H1 (cell line): ENCODE measurements around the gene LAMA3. TPM values are rescaled to one million over a fixed set of nuclear protein-coding genes. Genes with fewer than 3 reads are reported as not detected.

ENCODE experiments used
- CTCF ChIA-PET: fragments of 300-600 bp; sonication (Branson Sonifier 250); formaldehyde crosslinking; loops from one replicate; lab custom pipeline; 2021; ENCODE audit not compliant: partially characterized antibody; lab: Charles Lee
- POLR2A ChIA-PET: fragments of 300-600 bp; sonication (Branson Sonifier 250); formaldehyde crosslinking; loops from one replicate; lab custom pipeline; 2021; ENCODE audit warnings: inconsistent platforms; ENCODE audit not compliant: partially characterized antibody; lab: Charles Lee
- DNase-seq, 2 experiments: peaks; one replicate each; pipeline versions ENCODE4 v3.0.0 to v3.0.0-alpha.2; 2010 to 2022; ENCODE audit warnings: low spot score in 2 of 2, low read depth in 1 of 2, mixed read lengths in 1 of 2
- FAIRE-seq: peaks from 2 replicates; lab custom pipeline; 2011; peaks lifted over from hg19 to GRCh38; lab: Jason Lieb, UNC
- H2AFZ ChIP-seq: 2 replicates; pipeline ENCODE4 v1.8.1; 2012; ENCODE audit warnings: low read length, inconsistent platforms
- H2AK5ac ChIP-seq: 2 replicates; pipeline ENCODE4 v1.6.1; 2013; ENCODE audit warnings: low read depth, low read length
- H2BK120ac ChIP-seq: replicated peaks from 2 replicates; pipeline ENCODE3; 2013; ENCODE audit warnings: low read depth, low read length, inconsistent platforms
- H2BK12ac ChIP-seq: 2 replicates; pipeline ENCODE4 v1.6.1; 2013; ENCODE audit warnings: low read depth, low read length
- H2BK15ac ChIP-seq: 2 replicates; pipeline ENCODE4 v1.6.1; 2013; ENCODE audit warnings: low read length
- H2BK20ac ChIP-seq: 2 replicates; pipeline ENCODE4 v1.6.1; 2013; ENCODE audit warnings: low read length
- H2BK5ac ChIP-seq: 2 replicates; pipeline ENCODE4 v1.6.1; 2013; ENCODE audit warnings: low read depth, low read length
- H3K14ac ChIP-seq: 2 replicates; pipeline ENCODE4 v1.6.1; 2013; ENCODE audit warnings: inconsistent platforms; ENCODE audit not compliant: insufficient read length
- H3K18ac ChIP-seq: 2 replicates; pipeline ENCODE4 v1.6.1; 2013; ENCODE audit warnings: low read length; ENCODE audit errors: extremely low read depth
- H3K23ac ChIP-seq: 2 replicates; pipeline ENCODE4 v1.6.1; 2013; ENCODE audit warnings: inconsistent platforms; ENCODE audit not compliant: insufficient read length
- H3K23me2 ChIP-seq: 2 replicates; pipeline ENCODE4 v1.6.1; 2013; ENCODE audit warnings: low read depth, low read length
- H3K27ac ChIP-seq: 2 replicates; pipeline ENCODE4 v1.6.1; 2011; ENCODE audit warnings: low read depth, low read length, inconsistent platforms
- H3K27me3 ChIP-seq, 4 experiments: replicated peaks in 1 of 4; 1 replicate in 1 of 4; 2 replicates in 3 of 4; pipeline versions ENCODE4 v1.6.1 to v1.8.1; 2011 to 2013; ENCODE audit warnings: low read length in 3 of 4, mild to moderate bottlenecking in 3 of 4, inconsistent platforms in 2 of 4, mixed read lengths in 2 of 4, moderate library complexity in 1 of 4; ENCODE audit not compliant: control insufficient read depth in 3 of 4, insufficient read depth in 3 of 4; ENCODE audit errors: extremely low read depth in 1 of 4
- H3K36me3 ChIP-seq, 4 experiments: 2 replicates each; pipeline versions ENCODE4 v1.6.1 to v1.8.1; 2011 to 2013; ENCODE audit warnings: mild to moderate bottlenecking in 4 of 4, low read length in 3 of 4, moderate library complexity in 2 of 4, control low read depth in 1 of 4, inconsistent platforms in 1 of 4; ENCODE audit not compliant: insufficient read depth in 4 of 4, control insufficient read depth in 2 of 4
- H3K4ac ChIP-seq: replicated peaks from 2 replicates; pipeline ENCODE3; 2013; ENCODE audit warnings: low read length, low read depth, mixed read lengths, inconsistent platforms; ENCODE audit not compliant: insufficient read length
- H3K4me1 ChIP-seq, 4 experiments: replicated peaks in 1 of 4; 1 replicate in 1 of 4; 2 replicates in 3 of 4; pipeline versions ENCODE4 v1.6.1 to v1.8.1; 2011 to 2013; ENCODE audit warnings: low read length in 3 of 4, inconsistent platforms in 2 of 4, mixed read lengths in 1 of 4; ENCODE audit not compliant: insufficient read depth in 4 of 4, control insufficient read depth in 3 of 4
- H3K4me2 ChIP-seq, 2 experiments: 2 replicates each; pipeline versions ENCODE4 v1.6.1 to v1.8.1; 2011 to 2013; ENCODE audit warnings: low read depth in 2 of 2, low read length in 2 of 2, control low read depth in 1 of 2, inconsistent platforms in 1 of 2, mild to moderate bottlenecking in 1 of 2; ENCODE audit not compliant: insufficient read depth in 1 of 2
- H3K4me3 ChIP-seq, 4 experiments: fragments of 200-600, 300-600 bp in 1 of 4; sonication (generic), shearing (Covaris generic), sonication (Bioruptor Twin) in 1 of 4; 2 replicates each; pipeline versions ENCODE4 v1.5.1 to v1.8.1; 2011 to 2016; ENCODE audit warnings: low read length in 4 of 4, low read depth in 3 of 4, control low read depth in 2 of 4, inconsistent platforms in 2 of 4, mild to moderate bottlenecking in 2 of 4, mixed read lengths in 1 of 4, moderate library complexity in 1 of 4; ENCODE audit not compliant: insufficient read depth in 2 of 4; ENCODE audit errors: extremely low read depth in 1 of 4
- H3K56ac ChIP-seq: replicated peaks from 2 replicates; pipeline ENCODE3; 2013; ENCODE audit warnings: low read depth, mild to moderate bottlenecking, mixed read lengths, low read length, inconsistent platforms; ENCODE audit not compliant: insufficient read length
- H3K79me1 ChIP-seq: 2 replicates; pipeline ENCODE4 v1.6.1; 2013; ENCODE audit warnings: low read depth, low read length, control low read depth
- H3K79me2 ChIP-seq, 2 experiments: 2 replicates each; pipeline versions ENCODE4 v1.6.1 to v1.8.1; 2012 to 2013; ENCODE audit warnings: low read length in 2 of 2, mild to moderate bottlenecking in 2 of 2, inconsistent platforms in 1 of 2; ENCODE audit not compliant: insufficient read depth in 2 of 2, control insufficient read depth in 1 of 2
- H3K9ac ChIP-seq, 4 experiments: replicated peaks in 1 of 4; 1 replicate in 1 of 4; 2 replicates in 3 of 4; pipeline versions ENCODE4 v1.6.1 to v1.8.1; 2011 to 2013; ENCODE audit warnings: low read depth in 3 of 4, low read length in 3 of 4, control low read depth in 2 of 4, mild to moderate bottlenecking in 2 of 4, moderate library complexity in 2 of 4, inconsistent platforms in 1 of 4; ENCODE audit errors: extremely low read depth in 1 of 4
- H3K9me3 ChIP-seq, 2 experiments: 2 replicates each; pipeline versions ENCODE4 v1.6.1 to v1.8.1; 2012 to 2013; ENCODE audit warnings: mild to moderate bottlenecking in 2 of 2, moderate library complexity in 2 of 2, control low read depth in 1 of 2, inconsistent platforms in 1 of 2, low read depth in 1 of 2, low read length in 1 of 2, mixed read lengths in 1 of 2; ENCODE audit not compliant: insufficient read depth in 2 of 2
- H4K20me1 ChIP-seq, 2 experiments: replicated peaks in 1 of 2; 2 replicates each; pipeline versions ENCODE3 to v1.8.1; 2011 to 2013; ENCODE audit warnings: inconsistent platforms in 2 of 2, low read length in 2 of 2, mild to moderate bottlenecking in 1 of 2; ENCODE audit not compliant: insufficient read depth in 2 of 2, control insufficient read depth in 1 of 2
- H4K5ac ChIP-seq: 2 replicates; pipeline ENCODE4 v1.6.1; 2013; ENCODE audit warnings: low read length, low read depth, mixed read lengths, inconsistent platforms; ENCODE audit not compliant: insufficient read length
- H4K8ac ChIP-seq: 2 replicates; pipeline ENCODE4 v1.8.0; 2013; ENCODE audit warnings: mild to moderate bottlenecking, moderate library complexity, low read length, inconsistent platforms; ENCODE audit not compliant: insufficient read depth; ENCODE audit errors: extremely low read depth
- H4K91ac ChIP-seq: replicated peaks from 2 replicates; pipeline ENCODE3; 2013; ENCODE audit warnings: low read length, mixed read lengths, inconsistent platforms; ENCODE audit not compliant: insufficient read length
- EZH2 ChIP-seq: fragments of 200-600 bp; sonication (generic); IDR thresholded peaks from 2 replicates; pipeline ENCODE4 v1.7.1; 2012; ENCODE audit warnings: low read depth, mild to moderate bottlenecking, moderate library complexity, low read length, inconsistent platforms; ENCODE audit not compliant: severe bottlenecking
- KDM4A ChIP-seq: IDR thresholded peaks from one replicate; pipeline ENCODE4 v1.7.1; 2012; ENCODE audit warnings: low read depth, mild to moderate bottlenecking, moderate library complexity, low read length, inconsistent platforms; ENCODE audit not compliant: severe bottlenecking
- RBBP5 ChIP-seq: IDR thresholded peaks from 2 replicates; pipeline ENCODE4 v1.7.1; 2012; ENCODE audit warnings: low read depth, mild to moderate bottlenecking, inconsistent platforms, low read length, moderate library complexity, borderline replicate concordance
- SAP30 ChIP-seq: fragments of 300-600 bp; sonication (generic); IDR thresholded peaks from 2 replicates; pipeline ENCODE4 v1.7.1; 2012; ENCODE audit warnings: low read length, moderate library complexity, mild to moderate bottlenecking, inconsistent platforms; ENCODE audit not compliant: insufficient read depth, insufficient replicate concordance
- WGBS, 2 experiments: shearing (Covaris generic) in 1 of 2; methylation state at CpG; one replicate each; pipeline versions ENCODE4 v1.1.6 to v1.1.7; 2013 to 2015; ENCODE audit warnings: low lambda C conversion rate in 2 of 2, mixed read lengths in 2 of 2, inconsistent platforms in 1 of 2, low coverage in 1 of 2, missing lambda C conversion rate in 1 of 2; ENCODE audit not compliant: insufficient replicate concordance in 2 of 2, insufficient coverage in 1 of 2, insufficient read length in 1 of 2; ENCODE audit errors: extremely low coverage in 1 of 2, missing lambda C conversion rate in 1 of 2; 5-methylcytosine and 5-hydroxymethylcytosine counted together
- polyA plus RNA-seq, 7 experiments: library from polyadenylated mRNA; depleted of rRNA in 3 of 7; stranded (reverse) in 5 of 7; unstranded in 2 of 7; fragments of >200 nt in 5 of 7; fragments of 200-250 nt in 2 of 7; gene quantifications; 1 replicate in 5 of 7; 2 replicates in 1 of 7; 4 replicates in 1 of 7; pipeline versions ENCODE4 v1.2.1 to v1.2.3, GENCODE V29; 2011 to 2013; ENCODE audit warnings: missing spikeins in 2 of 7, mixed read lengths in 2 of 7
- total RNA-seq: library from RNA; stranded (reverse); fragmentation: NEBNext Ultra II Directional; extraction: Animal tissue kit (Norgen Biotek cat#: 25700); gene quantifications from 2 replicates; pipeline ENCODE4 v1.2.1, GENCODE V29; 2021

The LAMA3 gene
- total and polyA plus RNA-seq, 2 of the 8 experiments (the other 6 are each of a cell fraction or from before 2014, with no cell fraction given), result 0.76 to 5.0 TPM

GRCh38 chr18:23857756-23858155, 168.5 kb downstream of the LAMA3 start:
- Histone ChIP-seq H2BK120ac (no peak overlapping the region), H2AFZ (no peak overlapping the region), H2BK15ac (no peak overlapping the region; the same call in 1 of the 2 replicates), H4K91ac (no peak overlapping the region), H3K9ac (no peak overlapping the region), H4K5ac (no peak overlapping the region), H4K20me1 (no peaks in the 10 kb centered on the region), H3K56ac (no peak overlapping the region), H3K4ac (no peak overlapping the region), H3K23me2 (no peaks in the 10 kb centered on the region), H3K18ac (no peak overlapping the region), H3K14ac (no peak overlapping the region), H3K27me3 (no peaks in the 10 kb centered on the region), H3K23ac (no peak overlapping the region), H3K36me3 (no peaks in the 10 kb centered on the region), H2BK20ac (no peak overlapping the region), H2AK5ac (no peak overlapping the region), H3K9me3 (no peaks in the 10 kb centered on the region), H4K8ac (no peak overlapping the region), H3K27ac (no peak overlapping the region), H3K4me3 (no peak overlapping the region), H2BK5ac (no peak overlapping the region), H3K4me1 (peaks cover 0 to 14% (median 9%) of the 10 kb centered on the region in 4 experiments; a peak in 5 of 7 replicates), H2BK12ac (no peak overlapping the region), H3K79me1 (no peaks in the 10 kb centered on the region), H3K79me2 (no peaks in the 10 kb centered on the region), H3K4me2 (no peak overlapping the region)
- no peak for FAIRE-seq
- 86% methylated on average over 9 of the region's 9 CpGs; no CpG with 5 or more reads in 1 of the 2 experiments for WGBS, 2 experiments
- ChIA-PET CTCF (interaction anchor here (1.0 to 1.3 kb wide), 2 partner anchors 61 to 262 kb away, joined by 3 read pairs; no protein-coding TSS in a partner anchor), POLR2A (no interaction called here)
- TF ChIP-seq EZH2, result no peak
- no peak for TF ChIP-seq SAP30
- TF ChIP-seq RBBP5, result no peak
- TF ChIP-seq KDM4A, result no peak
- DNase-seq, result no peak
